Measurements from ENCODE around the gene RIN1.
"Not testable (repeated sequence)": the region's sequence is repeated elsewhere in the genome, so short reads cannot be mapped to it uniquely, and the experiment has no call there.

RIN1 gene

GRCh38 chr11:66326261-66327111 lies 9.7 kb downstream of the RIN1 start:
- H3K9me3 ChIP-seq (ENCODE audit: control insufficient read depth, low read length) = no peaks in the 10 kb centered on the region
- 79 to 81% methylated on average over 21 of the region's 21 CpGs for WGBS, 2 experiments
- no peaks in the 10 kb centered on the region for H3K36me3 ChIP-seq (ENCODE audit: control insufficient read depth, insufficient read depth, low read length)
- H3K27ac ChIP-seq (ENCODE audit: insufficient read depth, low read depth, low read length, poor library complexity, severe bottlenecking) = no peak overlapping the region
- H3K4me3 ChIP-seq (ENCODE audit: insufficient read depth, low read depth, low read length) = no peak overlapping the region
- H3K4me1 ChIP-seq (ENCODE audit: control insufficient read depth, insufficient read depth, low read length) = peaks cover 21% of the 10 kb centered on the region
- H3K27me3 ChIP-seq (ENCODE audit: control insufficient read depth, insufficient read depth, low read length, poor library complexity, severe bottlenecking) = peaks cover 6% of the 10 kb centered on the region

GRCh38 chr11:66325263-66325671 lies 11.0 kb downstream of the RIN1 start:
- Histone ChIP-seq H3K4me3 (ENCODE audit: insufficient read depth, low read depth, low read length) (no peak overlapping the region), H3K9me3 (ENCODE audit: control insufficient read depth, low read length) (no peaks in the 10 kb centered on the region), H3K27ac (ENCODE audit: insufficient read depth, low read depth, low read length, poor library complexity, severe bottlenecking) (no peak overlapping the region), H3K36me3 (ENCODE audit: control insufficient read depth, insufficient read depth, low read length) (no peaks in the 10 kb centered on the region), H3K4me1 (ENCODE audit: control insufficient read depth, insufficient read depth, low read length) (peaks cover 15% of the 10 kb centered on the region), H3K27me3 (ENCODE audit: control insufficient read depth, insufficient read depth, low read length, poor library complexity, severe bottlenecking) (peaks cover 6% of the 10 kb centered on the region)
- WGBS, 2 experiments = 89 to 91% methylated on average over 8 of the region's 8 CpGs

- Histone ChIP-seq H3K36me3 (ENCODE audit: control insufficient read depth, insufficient read depth, low read length) (no peaks in the 10 kb centered on the region), H3K27ac (ENCODE audit: insufficient read depth, low read depth, low read length, poor library complexity, severe bottlenecking) (no peak overlapping the region), H3K4me3 (ENCODE audit: insufficient read depth, low read depth, low read length) (no peak overlapping the region), H3K4me1 (ENCODE audit: control insufficient read depth, insufficient read depth, low read length) (peaks cover 15% of the 10 kb centered on the region), H3K9me3 (ENCODE audit: control insufficient read depth, low read length) (no peaks in the 10 kb centered on the region), H3K27me3 (ENCODE audit: control insufficient read depth, insufficient read depth, low read length, poor library complexity, severe bottlenecking) (peaks cover 6% of the 10 kb centered on the region)
- 68 to 76% methylated on average over 8 to 9 of the region's 10 CpGs for WGBS, 2 experiments
Measured at GRCh38 chr11:66324664-66325063, 11.6 kb downstream of the RIN1 start.

GRCh38 chr11:66323684-66324083 lies 12.6 kb downstream of the RIN1 start:
- no peak overlapping the region for H3K4me3 ChIP-seq (ENCODE audit: insufficient read depth, low read depth, low read length)
- no peaks in the 10 kb centered on the region for H3K9me3 ChIP-seq (ENCODE audit: control insufficient read depth, low read length)
- H3K27ac ChIP-seq (ENCODE audit: insufficient read depth, low read depth, low read length, poor library complexity, severe bottlenecking) = no peak overlapping the region
- H3K36me3 ChIP-seq (ENCODE audit: control insufficient read depth, insufficient read depth, low read length) = no peaks in the 10 kb centered on the region
- H3K27me3 ChIP-seq (ENCODE audit: control insufficient read depth, insufficient read depth, low read length, poor library complexity, severe bottlenecking) = peaks cover 3% of the 10 kb centered on the region
- peaks cover 15% of the 10 kb centered on the region for H3K4me1 ChIP-seq (ENCODE audit: control insufficient read depth, insufficient read depth, low read length)
- 95% methylated on average over 1 of the region's 1 CpG for WGBS, 2 experiments

GRCh38 chr11:66322732-66323427 lies 13.4 kb downstream of the RIN1 start:
- Histone ChIP-seq H3K4me1 (ENCODE audit: control insufficient read depth, insufficient read depth, low read length) (peaks cover 22% of the 10 kb centered on the region), H3K36me3 (ENCODE audit: control insufficient read depth, insufficient read depth, low read length) (no peaks in the 10 kb centered on the region), H3K27ac (ENCODE audit: insufficient read depth, low read depth, low read length, poor library complexity, severe bottlenecking) (no peak overlapping the region), H3K9me3 (ENCODE audit: control insufficient read depth, low read length) (no peaks in the 10 kb centered on the region), H3K4me3 (ENCODE audit: insufficient read depth, low read depth, low read length) (no peak overlapping the region), H3K27me3 (ENCODE audit: control insufficient read depth, insufficient read depth, low read length, poor library complexity, severe bottlenecking) (no peaks in the 10 kb centered on the region)
- 89 to 92% methylated on average over 11 of the region's 11 CpGs for WGBS, 2 experiments

GRCh38 chr11:66321606-66322005 lies 14.6 kb downstream of the RIN1 start:
- WGBS, 2 experiments = 90 to 96% methylated on average over 4 of the region's 4 CpGs
- peaks cover 35% of the 10 kb centered on the region for H3K4me1 ChIP-seq (ENCODE audit: control insufficient read depth, insufficient read depth, low read length)
- H3K36me3 ChIP-seq (ENCODE audit: control insufficient read depth, insufficient read depth, low read length) = no peaks in the 10 kb centered on the region
- peaks cover 1% of the 10 kb centered on the region for H3K27me3 ChIP-seq (ENCODE audit: control insufficient read depth, insufficient read depth, low read length, poor library complexity, severe bottlenecking)
- H3K4me3 ChIP-seq (ENCODE audit: insufficient read depth, low read depth, low read length) = no peak overlapping the region
- H3K9me3 ChIP-seq (ENCODE audit: control insufficient read depth, low read length) = no peaks in the 10 kb centered on the region
- H3K27ac ChIP-seq (ENCODE audit: insufficient read depth, low read depth, low read length, poor library complexity, severe bottlenecking) = no peak overlapping the region

- H3K27me3 ChIP-seq (ENCODE audit: control insufficient read depth, insufficient read depth, low read length, poor library complexity, severe bottlenecking); H3K4me3 ChIP-seq (ENCODE audit: insufficient read depth, low read depth, low read length); H3K27ac ChIP-seq (ENCODE audit: insufficient read depth, low read depth, low read length, poor library complexity, severe bottlenecking); H3K9me3 ChIP-seq (ENCODE audit: control insufficient read depth, low read length); H3K36me3 ChIP-seq (ENCODE audit: control insufficient read depth, insufficient read depth, low read length): not testable (repeated sequence)
- WGBS, 2 experiments = 92 to 97% methylated on average over 4 of the region's 6 CpGs
- H3K4me1 ChIP-seq (ENCODE audit: control insufficient read depth, insufficient read depth, low read length) = peaks cover 39% of the 10 kb centered on the region
Measured at GRCh38 chr11:66320748-66321147, 15.5 kb downstream of the RIN1 start.

- not testable (repeated sequence) for H3K9me3 ChIP-seq (ENCODE audit: control insufficient read depth, low read length); H3K4me3 ChIP-seq (ENCODE audit: insufficient read depth, low read depth, low read length); H3K27ac ChIP-seq (ENCODE audit: insufficient read depth, low read depth, low read length, poor library complexity, severe bottlenecking); H3K27me3 ChIP-seq (ENCODE audit: control insufficient read depth, insufficient read depth, low read length, poor library complexity, severe bottlenecking); H3K36me3 ChIP-seq (ENCODE audit: control insufficient read depth, insufficient read depth, low read length)
- peaks cover 36% of the 10 kb centered on the region for H3K4me1 ChIP-seq (ENCODE audit: control insufficient read depth, insufficient read depth, low read length)
- 76 to 87% methylated on average over 1 of the region's 2 CpGs for WGBS, 2 experiments
Measured at GRCh38 chr11:66320289-66320688, 15.9 kb downstream of the RIN1 start.

- no peaks in the 10 kb centered on the region for H3K9me3 ChIP-seq (ENCODE audit: control insufficient read depth, low read length)
- H3K4me1 ChIP-seq (ENCODE audit: control insufficient read depth, insufficient read depth, low read length) = peaks cover 33% of the 10 kb centered on the region
- H3K4me3 ChIP-seq (ENCODE audit: insufficient read depth, low read depth, low read length) = no peak overlapping the region
- H3K27ac ChIP-seq (ENCODE audit: insufficient read depth, low read depth, low read length, poor library complexity, severe bottlenecking) = no peak overlapping the region
- peaks cover 9% of the 10 kb centered on the region for H3K27me3 ChIP-seq (ENCODE audit: control insufficient read depth, insufficient read depth, low read length, poor library complexity, severe bottlenecking)
- H3K36me3 ChIP-seq (ENCODE audit: control insufficient read depth, insufficient read depth, low read length) = no peaks in the 10 kb centered on the region
- 88 to 90% methylated on average over 3 of the region's 3 CpGs for WGBS, 2 experiments
Measured at GRCh38 chr11:66318600-66318970, 17.6 kb downstream of the RIN1 start.

- Histone ChIP-seq H3K27me3 (ENCODE audit: control insufficient read depth, insufficient read depth, low read length, poor library complexity, severe bottlenecking) (peaks cover 11% of the 10 kb centered on the region), H3K27ac (ENCODE audit: insufficient read depth, low read depth, low read length, poor library complexity, severe bottlenecking) (peak overlapping the region; percentile 36), H3K36me3 (ENCODE audit: control insufficient read depth, insufficient read depth, low read length) (no peaks in the 10 kb centered on the region), H3K4me3 (ENCODE audit: insufficient read depth, low read depth, low read length) (no peak overlapping the region), H3K9me3 (ENCODE audit: control insufficient read depth, low read length) (no peaks in the 10 kb centered on the region), H3K4me1 (ENCODE audit: control insufficient read depth, insufficient read depth, low read length) (peaks cover 34% of the 10 kb centered on the region)
- 60 to 62% methylated on average over 14 to 15 of the region's 16 CpGs for WGBS, 2 experiments
Measured at GRCh38 chr11:66317723-66318599, 18.3 kb downstream of the RIN1 start.
